Esophagus squamous epithelium (tissue), 4 donors: ENCODE results near the gene HES4.

ENCODE experiments used
- POLR2A ChIP-seq, 4 donors: fragments of 450-650 bp; IDR thresholded peaks; one replicate each; pipeline ENCODE4 v1.6.1; 2017; ENCODE audit warnings: antibody characterized with exemption in 4 of 4, mild to moderate bottlenecking in 4 of 4, moderate library complexity in 3 of 4
- TF ChIP-seq, protein P1 (sequence below), 6 experiments: fragments of 450-650 bp in 4 of 6; fragments of 200-600 bp in 2 of 6; sonication (generic) in 2 of 6; IDR thresholded peaks; one replicate each; pipeline ENCODE4 v1.5.1; 2016 to 2019; ENCODE audit warnings: antibody characterized with exemption in 6 of 6, mild to moderate bottlenecking in 4 of 6, moderate library complexity in 4 of 6

GRCh38 chr1:963301-963651 lies 36.6 kb downstream of the HES4 start:
- TF ChIP-seq, protein P1, sequence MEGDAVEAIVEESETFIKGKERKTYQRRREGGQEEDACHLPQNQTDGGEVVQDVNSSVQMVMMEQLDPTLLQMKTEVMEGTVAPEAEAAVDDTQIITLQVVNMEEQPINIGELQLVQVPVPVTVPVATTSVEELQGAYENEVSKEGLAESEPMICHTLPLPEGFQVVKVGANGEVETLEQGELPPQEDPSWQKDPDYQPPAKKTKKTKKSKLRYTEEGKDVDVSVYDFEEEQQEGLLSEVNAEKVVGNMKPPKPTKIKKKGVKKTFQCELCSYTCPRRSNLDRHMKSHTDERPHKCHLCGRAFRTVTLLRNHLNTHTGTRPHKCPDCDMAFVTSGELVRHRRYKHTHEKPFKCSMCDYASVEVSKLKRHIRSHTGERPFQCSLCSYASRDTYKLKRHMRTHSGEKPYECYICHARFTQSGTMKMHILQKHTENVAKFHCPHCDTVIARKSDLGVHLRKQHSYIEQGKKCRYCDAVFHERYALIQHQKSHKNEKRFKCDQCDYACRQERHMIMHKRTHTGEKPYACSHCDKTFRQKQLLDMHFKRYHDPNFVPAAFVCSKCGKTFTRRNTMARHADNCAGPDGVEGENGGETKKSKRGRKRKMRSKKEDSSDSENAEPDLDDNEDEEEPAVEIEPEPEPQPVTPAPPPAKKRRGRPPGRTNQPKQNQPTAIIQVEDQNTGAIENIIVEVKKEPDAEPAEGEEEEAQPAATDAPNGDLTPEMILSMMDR (IDR thresholded peaks at IDR 0.05): no peak
- no peak for TF ChIP-seq POLR2A (IDR thresholded peaks at IDR 0.05)
